Small intestine (tissue), 7 donors: ENCODE data around the gene DCC. TPM values are rescaled to one million over a fixed set of nuclear protein-coding genes. Genes with fewer than 3 reads are reported as not detected.

Experiments
- DNase-seq, 2 donors: peaks; one replicate each; pipeline versions ENCODE4 v3.0.0 to v3.0.0-alpha.2; 2013
- FAIRE-seq: peaks from 2 replicates; lab custom pipeline; 2012; peaks lifted over from hg19 to GRCh38; lab: Jason Lieb, UNC
- H3K27ac ChIP-seq, 3 donors: one replicate each; pipeline ENCODE4 v1.5.1; 2013; ENCODE audit warnings: low read length in 2 of 3, mild to moderate bottlenecking in 2 of 3, control low read depth in 1 of 3, inconsistent platforms in 1 of 3, low read depth in 1 of 3, moderate library complexity in 1 of 3
- H3K27me3 ChIP-seq, 3 donors: one replicate each; pipeline ENCODE4 v1.6.1; 2013; ENCODE audit warnings: low read length in 3 of 3, inconsistent platforms in 1 of 3; ENCODE audit not compliant: control insufficient read depth in 3 of 3, insufficient read depth in 3 of 3
- H3K36me3 ChIP-seq, 3 donors: one replicate each; pipeline ENCODE4 v1.6.1; 2013; ENCODE audit warnings: low read length in 3 of 3, inconsistent platforms in 1 of 3, low read depth in 1 of 3, mild to moderate bottlenecking in 1 of 3, moderate library complexity in 1 of 3; ENCODE audit not compliant: control insufficient read depth in 3 of 3, insufficient read depth in 2 of 3
- H3K4me1 ChIP-seq, 3 donors: one replicate each; pipeline ENCODE4 v1.6.1; 2013; ENCODE audit warnings: low read length in 2 of 3, inconsistent platforms in 1 of 3, low read depth in 1 of 3, mild to moderate bottlenecking in 1 of 3, moderate library complexity in 1 of 3; ENCODE audit not compliant: control insufficient read depth in 3 of 3, insufficient read depth in 2 of 3
- H3K4me3 ChIP-seq, 3 donors: one replicate each; pipeline ENCODE4 v1.5.1; 2013; ENCODE audit warnings: low read length in 3 of 3, control low read depth in 1 of 3, inconsistent platforms in 1 of 3, low read depth in 1 of 3, mild to moderate bottlenecking in 1 of 3, moderate library complexity in 1 of 3
- H3K9me3 ChIP-seq, 2 donors: one replicate each; pipeline ENCODE4 v1.6.1; 2013; ENCODE audit warnings: low read depth in 1 of 2, low read length in 1 of 2; ENCODE audit not compliant: control insufficient read depth in 2 of 2, insufficient read depth in 1 of 2
- WGBS, 3 donors: extraction: QIAGEN DNeasy Blood & Tissue Kit; methylation state at CpG; one replicate each; pipeline ENCODE4 v1.1.7; 2013; 5-methylcytosine and 5-hydroxymethylcytosine counted together
- polyA plus RNA-seq, 4 donors: library from polyadenylated mRNA; stranded (reverse) in 3 of 4; unstranded in 1 of 4; fragments of 200-250 nt in 3 of 4; fragments of 120-200 nt in 1 of 4; gene quantifications; one replicate each; pipeline versions ENCODE4 v1.2.1 to v1.2.3, GENCODE V29; 2013
- donor health status: healthy with polysubstance abuse.
- donor health status: control.
- donor health status: control.
- donor health status: Bipolar disorder and iron deficiency.
- donor health status: healthy.

The DCC gene
- polyA plus RNA-seq, 4 donors, result 0.03 to 0.30 TPM; not detected in 2

GRCh38 chr18:52605345-52605744 is 265.3 kb downstream of the DCC start:
- DNase-seq, result no peak
- H3K9me3 ChIP-seq, result peaks cover 0 to 2% of the 10 kb centered on the region in 2 donors

GRCh38 chr18:52607985-52608384 is 268.0 kb downstream of the DCC start:
- Histone ChIP-seq H3K4me3 (no peak overlapping the region), H3K36me3 (no peaks in the 10 kb centered on the region), H3K4me1 (peaks cover 0 to 5% (median 0%) of the 10 kb centered on the region in 3 donors), H3K27me3 (no peaks in the 10 kb centered on the region), H3K9me3 (peaks cover 0 to 2% of the 10 kb centered on the region in 2 donors), H3K27ac (no peak overlapping the region)
- WGBS, 3 donors, result 87 to 97% (median 91%) methylated on average over 2 of the region's 2 CpGs
- no peak for FAIRE-seq
- DNase-seq, result no peak

More at GRCh38 chr18:52605345-52605744, 265.3 kb downstream of the DCC start:
- H3K27me3 ChIP-seq, result no peaks in the 10 kb centered on the region
- no peak for FAIRE-seq
- H3K4me3 ChIP-seq, result no peak overlapping the region
- H3K36me3 ChIP-seq, result no peaks in the 10 kb centered on the region
- no peak overlapping the region for H3K27ac ChIP-seq
- no peaks in the 10 kb centered on the region for H3K4me1 ChIP-seq
- 75 to 83% (median 81%) methylated on average over 3 of the region's 3 CpGs for WGBS, 3 donors

GRCh38 chr18:52610451-52611115 is 270.6 kb downstream of the DCC start:
- DNase-seq (no peak), FAIRE-seq (no peak)
- WGBS, 3 donors, result 75 to 84% (median 80%) methylated on average over 3 of the region's 3 CpGs
- Histone ChIP-seq H3K9me3 (no peaks in the 10 kb centered on the region), H3K36me3 (no peaks in the 10 kb centered on the region), H3K27me3 (no peaks in the 10 kb centered on the region), H3K4me1 (peaks cover 0 to 5% (median 0%) of the 10 kb centered on the region in 3 donors), H3K4me3 (no peak overlapping the region), H3K27ac (no peak overlapping the region)

- no peak overlapping the region for H3K27ac ChIP-seq
- no peaks in the 10 kb centered on the region for H3K9me3 ChIP-seq
- FAIRE-seq, result no peak
- peaks cover 0 to 5% (median 0%) of the 10 kb centered on the region in 3 donors for H3K4me1 ChIP-seq
- DNase-seq, result peak; percentile 43 to 62
- H3K27me3 ChIP-seq, result no peaks in the 10 kb centered on the region
- H3K36me3 ChIP-seq, result no peaks in the 10 kb centered on the region
- H3K4me3 ChIP-seq, result no peak overlapping the region
These were observed 272.4 kb downstream of the DCC start for GRCh38 chr18:52612406-52612805.

- Histone ChIP-seq H3K36me3 (no peaks in the 10 kb centered on the region), H3K27ac (no peak overlapping the region), H3K9me3 (no peaks in the 10 kb centered on the region), H3K4me3 (no peak overlapping the region), H3K27me3 (no peaks in the 10 kb centered on the region), H3K4me1 (peaks cover 0 to 5% (median 0%) of the 10 kb centered on the region in 3 donors)
- 61 to 67% (median 66%) methylated on average over 2 of the region's 2 CpGs for WGBS, 3 donors
- FAIRE-seq (no peak), DNase-seq (no peak)
These were observed 275.3 kb downstream of the DCC start for GRCh38 chr18:52615321-52615720.

- no peak for FAIRE-seq
These were observed 275.9 kb downstream of the DCC start for GRCh38 chr18:52615943-52616342.

GRCh38 chr18:52617931-52618330 is 277.9 kb downstream of the DCC start:
- Histone ChIP-seq H3K4me1 (no peaks in the 10 kb centered on the region), H3K27me3 (no peaks in the 10 kb centered on the region), H3K9me3 (no peaks in the 10 kb centered on the region), H3K36me3 (no peaks in the 10 kb centered on the region), H3K4me3 (no peak overlapping the region), H3K27ac (no peak overlapping the region)
- DNase-seq, result no peak
- FAIRE-seq, result no peak

More at GRCh38 chr18:52615943-52616342, 275.9 kb downstream of the DCC start:
- Histone ChIP-seq H3K27me3 (no peaks in the 10 kb centered on the region), H3K4me1 (peaks cover 0 to 5% (median 0%) of the 10 kb centered on the region in 3 donors), H3K27ac (no peak overlapping the region), H3K36me3 (no peaks in the 10 kb centered on the region), H3K4me3 (no peak overlapping the region), H3K9me3 (no peaks in the 10 kb centered on the region)
- no peak for DNase-seq
- 73 to 79% (median 77%) methylated on average over 3 of the region's 3 CpGs for WGBS, 3 donors

GRCh38 chr18:52620926-52621439 is 281.0 kb downstream of the DCC start:
- no peak overlapping the region for H3K27ac ChIP-seq
- no peaks in the 10 kb centered on the region for H3K4me1 ChIP-seq
- DNase-seq, result no peak
- no peaks in the 10 kb centered on the region for H3K36me3 ChIP-seq
- 65 to 80% (median 72%) methylated on average over 3 of the region's 3 CpGs for WGBS, 3 donors
- H3K9me3 ChIP-seq, result no peaks in the 10 kb centered on the region
- no peak for FAIRE-seq
- H3K4me3 ChIP-seq, result no peak overlapping the region
- no peaks in the 10 kb centered on the region for H3K27me3 ChIP-seq
